ENCODE measurements around the gene JAML. TPM values are rescaled to one million over a fixed set of nuclear protein-coding genes. Genes with fewer than 3 reads are reported as not detected.

Gene JAML
- total and polyA plus RNA-seq, 8 donors, result 3.7 to 47.2 (median 7.1) TPM

GRCh38 chr11:118163494-118163893 lies 61.3 kb downstream of the JAML start:
- DNase-seq, result no peak
- H3K27me3 ChIP-seq, result peaks cover 0 to 40% of the 10 kb centered on the region in 2 donors
- ATAC-seq, result no peak
- H3K9me3 ChIP-seq, result no peaks in the 10 kb centered on the region
- intact Hi-C loops (cut with DNase I), result no loop called here
- no peaks in the 10 kb centered on the region for H3K36me3 ChIP-seq
- no peak overlapping the region for H3K4me3 ChIP-seq
- H3K27ac ChIP-seq, result no peak overlapping the region
- TF ChIP-seq CTCF (IDR thresholded peaks at IDR 0.05), result no peak
- no peaks in the 10 kb centered on the region for H3K4me1 ChIP-seq

- Histone ChIP-seq H3K9me3 (no peaks in the 10 kb centered on the region), H3K27me3 (peaks cover 0 to 40% of the 10 kb centered on the region in 2 donors), H3K4me3 (no peak overlapping the region), H3K36me3 (no peaks in the 10 kb centered on the region), H3K27ac (no peak overlapping the region), H3K4me1 (no peaks in the 10 kb centered on the region)
- no peak for TF ChIP-seq CTCF (IDR thresholded peaks at IDR 0.05)
- DNase-seq (no peak), ATAC-seq (no peak)
- intact Hi-C loops (cut with DNase I), result no loop called here
Observed at GRCh38 chr11:118162846-118163245, 62.0 kb downstream of the JAML start.

- Histone ChIP-seq H3K9me3 (no peaks in the 10 kb centered on the region), H3K4me3 (no peak overlapping the region), H3K27me3 (peaks cover 9 to 48% of the 10 kb centered on the region in 2 donors), H3K4me1 (no peaks in the 10 kb centered on the region), H3K36me3 (no peaks in the 10 kb centered on the region), H3K27ac (no peak overlapping the region)
- intact Hi-C loops (cut with DNase I), result no loop called here
- ATAC-seq (no peak), DNase-seq (peak in 1 of 4 donors; percentile 3)
- no peak for TF ChIP-seq CTCF (IDR thresholded peaks at IDR 0.05)
Observed at GRCh38 chr11:118161786-118162185, 63.0 kb downstream of the JAML start.

GRCh38 chr11:118157186-118157895 lies 67.5 kb downstream of the JAML start:
- no peak for TF ChIP-seq CTCF (IDR thresholded peaks at IDR 0.05)

GRCh38 chr11:118156531-118157185 lies 68.2 kb downstream of the JAML start:
- H3K4me3 ChIP-seq, result no peak overlapping the region
- H3K9me3 ChIP-seq, result no peaks in the 10 kb centered on the region
- no peak for TF ChIP-seq CTCF (IDR thresholded peaks at IDR 0.05)
- peaks cover 48 to 79% of the 10 kb centered on the region in 2 donors for H3K27me3 ChIP-seq
- H3K36me3 ChIP-seq, result no peaks in the 10 kb centered on the region
- peak in 1 of 4 donors; percentile 66 for DNase-seq
- peaks cover 8 to 28% of the 10 kb centered on the region in 2 donors for H3K4me1 ChIP-seq
- ATAC-seq, result peak; percentile 16
- intact Hi-C loops (cut with DNase I), result no loop called here
- no peak overlapping the region for H3K27ac ChIP-seq

More at GRCh38 chr11:118157186-118157895, 67.5 kb downstream of the JAML start:
- intact Hi-C loops (cut with DNase I), result no loop called here
- DNase-seq, result peak in 1 of 4 donors; percentile 23
- Histone ChIP-seq H3K36me3 (no peaks in the 10 kb centered on the region), H3K4me1 (peaks cover 7 to 22% of the 10 kb centered on the region in 2 donors), H3K27ac (no peak overlapping the region), H3K9me3 (no peaks in the 10 kb centered on the region), H3K27me3 (peaks cover 45 to 72% of the 10 kb centered on the region in 2 donors), H3K4me3 (no peak overlapping the region)
- ATAC-seq, result no peak

All from left lung (tissue), 10 donors.